ENCODE measurements around the gene GRID2.

DNA sequence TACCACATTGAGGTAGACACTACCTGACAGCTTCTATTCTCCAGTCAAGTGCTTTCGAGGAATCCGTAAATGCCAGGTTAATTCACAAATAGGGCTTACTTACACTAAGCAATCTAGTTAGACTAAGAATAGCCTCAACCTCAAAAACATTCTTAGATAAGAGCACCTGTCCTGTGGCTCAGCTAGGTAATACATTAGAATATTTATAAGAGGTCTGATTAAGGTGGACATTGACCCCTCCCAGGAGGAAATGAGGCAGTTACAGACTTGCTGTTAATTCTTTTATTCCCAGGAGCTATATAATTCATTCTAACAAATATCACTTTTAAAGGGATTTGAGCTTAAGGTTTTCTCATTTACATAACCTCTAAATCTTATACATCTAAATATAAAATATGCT lies 758.1 kb downstream of the GRID2 start:
- TF ChIP-seq CTCF (optimal IDR thresholded peaks at IDR 0.05 in 1 of 3, IDR thresholded peaks at IDR 0.05 in 1 of 3, conservative IDR thresholded peaks at IDR 0.05 in 1 of 3; ENCODE audit: extremely low read depth in 1 of 3, insufficient read depth in 2 of 3, low read length in 3 of 3) (no peak), EZH2 (IDR thresholded peaks at IDR 0.05; ENCODE audit: low read length) (no peak)
